Vagina (tissue), 2 donors: ENCODE measurements around the gene LGALS3. TPM values are rescaled to one million over a fixed set of nuclear protein-coding genes. Genes with fewer than 3 reads are reported as not detected.
A peak's percentile ranks its signal among the peaks of the same experiment; 100 is the strongest.

ENCODE experiments used
- DNase-seq, 2 donors: peaks; one replicate each; pipeline ENCODE4 v3.0.0-alpha.2; 2017; ENCODE audit errors: extremely low spot score in 2 of 2
- H3K27ac ChIP-seq: fragments of 200-600 bp; sonication (generic); one replicate; pipeline ENCODE4 v1.5.1; 2019
- H3K27me3 ChIP-seq: fragments of 200-600 bp; sonication (generic); one replicate; pipeline ENCODE4 v1.5.1; 2019
- H3K36me3 ChIP-seq, 2 donors: fragments of 200-600 bp; sonication (generic); one replicate each; pipeline ENCODE4 v1.5.1; 2017 to 2019
- H3K4me1 ChIP-seq: fragments of 200-600 bp; sonication (generic); one replicate; pipeline ENCODE4 v1.5.1; 2019
- H3K4me3 ChIP-seq, 2 donors: fragments of 200-600 bp; sonication (generic); 1 replicate in 1 of 2; 2 replicates in 1 of 2; pipeline ENCODE4 v1.5.1; 2016 to 2019
- H3K9me3 ChIP-seq: fragments of 200-600 bp; sonication (generic); one replicate; pipeline ENCODE4 v1.5.1; 2019
- POLR2A ChIP-seq, 2 donors: fragments of 450-650 bp; IDR thresholded peaks; one replicate each; pipeline ENCODE4 v1.6.1; 2017; ENCODE audit warnings: antibody characterized with exemption in 2 of 2, mild to moderate bottlenecking in 2 of 2, moderate library complexity in 2 of 2
- POLR2AphosphoS5 ChIP-seq, 2 donors: sonication (generic); formaldehyde crosslinking; IDR thresholded peaks; one replicate each; pipeline ENCODE4 v1.9.0; 2017; ENCODE audit warnings: antibody characterized with exemption in 2 of 2, mild to moderate bottlenecking in 2 of 2, low read depth in 1 of 2; ENCODE audit not compliant: insufficient read depth in 1 of 2
- intact Hi-C: fragments of 100-400 bp; cut with DNase I; formaldehyde crosslinking; loops from one replicate; pipeline ENCODE4 v1.15.1; 2023
- total RNA-seq: library from RNA; depleted of rRNA; stranded (reverse); fragments of >200 nt; gene quantifications from one replicate; pipeline ENCODE4 v1.2.3, GENCODE V29; 2016
- TF ChIP-seq, protein P1 (sequence below), 3 experiments: fragments of 450-650 bp in 2 of 3; fragments of 200-600 bp in 1 of 3; sonication (generic) in 1 of 3; IDR thresholded peaks; one replicate each; pipeline ENCODE4 v1.5.1; 2017 to 2019; ENCODE audit warnings: antibody characterized with exemption in 3 of 3, mild to moderate bottlenecking in 2 of 3, moderate library complexity in 2 of 3

LGALS3 gene
- total RNA-seq, 1 donor from 2014 or later: 417 TPM

DNA sequence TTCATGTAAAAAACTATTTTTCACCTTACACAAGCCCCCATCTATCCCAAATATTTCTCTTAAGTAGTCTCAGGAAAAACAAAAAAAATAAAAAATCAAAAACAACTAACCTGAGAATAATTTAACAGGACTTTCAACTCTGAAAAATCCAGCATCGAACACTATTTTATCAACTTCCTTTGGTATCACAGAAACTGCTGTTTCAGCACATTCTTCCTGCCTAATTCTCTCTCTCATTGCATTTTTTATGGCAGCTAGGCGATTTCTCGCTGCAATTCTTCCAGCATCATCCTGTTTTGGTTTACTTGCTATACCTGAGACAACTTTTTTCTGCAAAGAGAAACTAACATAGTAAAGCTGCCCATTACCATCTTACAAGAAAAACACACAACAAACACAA lies 29.4 kb downstream of the LGALS3 start:
- H3K9me3 ChIP-seq: no peaks in the 10 kb centered on the region
- no peak overlapping the region for H3K27ac ChIP-seq
- no peak for DNase-seq
- no peaks in the 10 kb centered on the region for H3K27me3 ChIP-seq
- TF ChIP-seq, protein P1, sequence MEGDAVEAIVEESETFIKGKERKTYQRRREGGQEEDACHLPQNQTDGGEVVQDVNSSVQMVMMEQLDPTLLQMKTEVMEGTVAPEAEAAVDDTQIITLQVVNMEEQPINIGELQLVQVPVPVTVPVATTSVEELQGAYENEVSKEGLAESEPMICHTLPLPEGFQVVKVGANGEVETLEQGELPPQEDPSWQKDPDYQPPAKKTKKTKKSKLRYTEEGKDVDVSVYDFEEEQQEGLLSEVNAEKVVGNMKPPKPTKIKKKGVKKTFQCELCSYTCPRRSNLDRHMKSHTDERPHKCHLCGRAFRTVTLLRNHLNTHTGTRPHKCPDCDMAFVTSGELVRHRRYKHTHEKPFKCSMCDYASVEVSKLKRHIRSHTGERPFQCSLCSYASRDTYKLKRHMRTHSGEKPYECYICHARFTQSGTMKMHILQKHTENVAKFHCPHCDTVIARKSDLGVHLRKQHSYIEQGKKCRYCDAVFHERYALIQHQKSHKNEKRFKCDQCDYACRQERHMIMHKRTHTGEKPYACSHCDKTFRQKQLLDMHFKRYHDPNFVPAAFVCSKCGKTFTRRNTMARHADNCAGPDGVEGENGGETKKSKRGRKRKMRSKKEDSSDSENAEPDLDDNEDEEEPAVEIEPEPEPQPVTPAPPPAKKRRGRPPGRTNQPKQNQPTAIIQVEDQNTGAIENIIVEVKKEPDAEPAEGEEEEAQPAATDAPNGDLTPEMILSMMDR (IDR thresholded peaks at IDR 0.05): no peak
- TF ChIP-seq POLR2A (IDR thresholded peaks at IDR 0.05): no peak
- no peak for TF ChIP-seq POLR2AphosphoS5 (IDR thresholded peaks at IDR 0.05; ENCODE audit: insufficient read depth in 1 of 2, low read depth in 1 of 2)
- H3K4me3 ChIP-seq: no peak overlapping the region
- H3K36me3 ChIP-seq: no peaks in the 10 kb centered on the region
- intact Hi-C loops: no loop called here
- H3K4me1 ChIP-seq: no peaks in the 10 kb centered on the region

DNA sequence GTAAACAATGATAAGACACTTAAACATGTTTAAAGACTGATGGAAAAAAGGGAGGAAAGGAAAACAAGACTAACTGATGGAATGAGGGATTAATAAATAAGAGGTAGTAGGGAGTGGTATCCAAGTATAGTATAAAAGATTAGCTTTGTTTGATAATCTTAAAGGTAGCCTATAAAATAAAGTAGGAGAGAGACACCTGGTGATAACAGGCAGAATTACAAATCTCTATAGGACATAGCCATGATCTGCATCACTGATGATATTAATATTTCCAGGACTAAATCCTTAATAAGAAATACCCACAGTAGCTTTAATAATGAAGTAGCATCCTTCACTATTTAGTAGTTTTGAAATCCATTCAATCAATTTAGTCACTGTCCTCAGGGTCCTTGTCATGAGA lies 31.9 kb downstream of the LGALS3 start:
- Histone ChIP-seq H3K27me3 (no peaks in the 10 kb centered on the region), H3K4me1 (no peaks in the 10 kb centered on the region), H3K27ac (no peak overlapping the region), H3K36me3 (no peaks in the 10 kb centered on the region), H3K4me3 (no peak overlapping the region), H3K9me3 (no peaks in the 10 kb centered on the region)
- intact Hi-C loops: loop anchor here (5.0 kb wide), 1 partner anchor 74 kb away; no protein-coding TSS in a partner anchor
- no peak for DNase-seq
- TF ChIP-seq POLR2AphosphoS5 (IDR thresholded peaks at IDR 0.05; ENCODE audit: insufficient read depth in 1 of 2, low read depth in 1 of 2) (peak in 1 of 2 donors; percentile 42), POLR2A (IDR thresholded peaks at IDR 0.05) (no peak)
- TF ChIP-seq, protein P1 (IDR thresholded peaks at IDR 0.05): peak; percentile 43 to 67 (median 66)

DNA sequence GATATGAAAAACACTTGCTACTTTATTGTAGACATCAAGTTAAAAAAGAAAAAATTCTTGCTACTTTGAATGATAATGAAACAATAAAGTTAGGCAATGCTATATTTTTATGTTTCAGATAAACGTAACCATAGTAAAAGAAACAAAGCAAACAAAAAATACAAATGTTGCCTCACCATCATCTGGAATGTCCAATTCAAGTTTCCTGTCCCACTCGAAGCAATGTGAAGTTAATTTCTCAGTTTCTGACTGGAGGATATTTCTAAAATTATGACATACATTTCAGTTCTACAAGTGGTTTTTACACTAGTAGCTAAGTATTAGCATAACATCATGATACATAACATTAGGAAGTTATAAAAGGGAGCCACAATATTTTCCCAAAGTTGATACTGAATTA lies 41.5 kb downstream of the LGALS3 start:
- Histone ChIP-seq H3K36me3 (no peaks in the 10 kb centered on the region), H3K9me3 (no peaks in the 10 kb centered on the region), H3K4me1 (no peaks in the 10 kb centered on the region), H3K4me3 (no peak overlapping the region), H3K27me3 (no peaks in the 10 kb centered on the region), H3K27ac (no peak overlapping the region)
- intact Hi-C loops: loop anchor here (1.0 kb wide), 1 partner anchor 34 kb away; no protein-coding TSS in a partner anchor
- TF ChIP-seq, protein P1 (IDR thresholded peaks at IDR 0.05): no peak
- TF ChIP-seq POLR2AphosphoS5 (IDR thresholded peaks at IDR 0.05; ENCODE audit: insufficient read depth in 1 of 2, low read depth in 1 of 2): no peak
- no peak for TF ChIP-seq POLR2A (IDR thresholded peaks at IDR 0.05)
- DNase-seq: no peak

DNA sequence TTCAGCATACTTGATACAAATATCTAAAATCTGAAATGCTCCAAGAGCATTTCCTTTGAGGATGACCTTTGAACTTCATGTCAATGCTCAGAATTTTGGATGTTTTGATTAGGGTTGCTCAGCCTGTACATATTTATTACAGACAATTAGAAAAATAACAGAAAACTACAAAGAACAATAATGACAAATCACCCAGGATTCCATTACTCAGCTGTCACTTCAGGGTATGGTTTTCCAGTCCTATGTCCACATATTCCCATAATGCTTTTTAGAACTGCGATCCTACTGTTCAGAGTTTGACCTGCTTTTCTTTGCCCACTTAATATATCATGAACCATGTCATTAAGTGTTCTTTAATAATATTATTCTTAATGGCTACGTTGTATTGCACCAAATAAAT lies 51.0 kb downstream of the LGALS3 start:
- Histone ChIP-seq H3K4me3 (no peak overlapping the region), H3K27me3 (no peaks in the 10 kb centered on the region), H3K27ac (no peak overlapping the region), H3K36me3 (no peaks in the 10 kb centered on the region), H3K9me3 (no peaks in the 10 kb centered on the region), H3K4me1 (no peaks in the 10 kb centered on the region)
- no peak for DNase-seq
- intact Hi-C loops: no loop called here
- no peak for TF ChIP-seq POLR2A (IDR thresholded peaks at IDR 0.05)
- TF ChIP-seq, protein P1 (IDR thresholded peaks at IDR 0.05): no peak
- no peak for TF ChIP-seq POLR2AphosphoS5 (IDR thresholded peaks at IDR 0.05; ENCODE audit: insufficient read depth in 1 of 2, low read depth in 1 of 2)

DNA sequence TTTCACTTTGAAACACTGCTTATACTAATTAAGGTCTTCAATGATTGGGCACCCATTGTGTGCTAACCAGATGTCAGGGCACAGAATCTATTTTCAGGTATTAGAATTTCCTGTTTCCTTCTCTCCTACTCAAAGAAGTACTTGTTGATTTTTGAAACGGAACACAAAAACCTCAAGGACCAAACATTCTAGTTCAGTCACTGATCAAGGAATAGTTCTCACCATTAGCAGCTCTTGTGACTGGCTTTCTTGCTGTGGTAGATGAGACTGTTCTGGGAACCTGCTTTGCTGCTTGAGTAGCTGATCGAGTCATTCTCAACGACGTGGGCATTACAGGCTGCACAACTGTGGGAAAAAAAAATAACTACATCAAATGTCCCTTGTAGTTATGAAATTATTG lies 51.4 kb downstream of the LGALS3 start:
- DNase-seq: no peak
- no peaks in the 10 kb centered on the region for H3K4me1 ChIP-seq
- H3K27me3 ChIP-seq: no peaks in the 10 kb centered on the region
- H3K9me3 ChIP-seq: no peaks in the 10 kb centered on the region
- H3K4me3 ChIP-seq: no peak overlapping the region
- intact Hi-C loops: no loop called here
- H3K36me3 ChIP-seq: no peaks in the 10 kb centered on the region
- TF ChIP-seq, protein P1 (IDR thresholded peaks at IDR 0.05): no peak
- TF ChIP-seq POLR2AphosphoS5 (IDR thresholded peaks at IDR 0.05; ENCODE audit: insufficient read depth in 1 of 2, low read depth in 1 of 2) (no peak), POLR2A (IDR thresholded peaks at IDR 0.05) (no peak)
- no peak overlapping the region for H3K27ac ChIP-seq
